ENCODE measurements around the gene RBPJL.

DNA sequence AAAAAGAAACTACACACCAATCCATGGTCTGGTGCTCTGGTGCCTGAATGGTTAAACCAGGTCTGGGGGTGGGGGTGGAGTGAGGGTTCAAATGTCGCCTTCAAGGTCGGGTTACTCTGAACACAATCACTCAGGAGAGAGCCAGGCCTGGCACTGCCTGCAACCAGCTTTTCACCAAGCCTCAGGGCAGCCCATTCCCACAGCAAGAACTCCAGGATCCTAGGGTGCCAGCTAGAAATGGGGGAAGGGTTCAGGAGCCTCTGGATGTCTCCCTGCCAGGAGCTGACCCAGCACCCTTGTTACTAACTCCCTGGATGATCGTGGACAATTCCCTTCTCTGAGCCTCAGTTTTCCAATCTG, 34.9 kb downstream of the RBPJL start:
- TF ChIP-seq ZNF565 (CRISPR knock-in tag; conservative IDR thresholded peaks at IDR 0.05; ENCODE audit: low read depth) = no peak
- TF ChIP-seq, protein P1, sequence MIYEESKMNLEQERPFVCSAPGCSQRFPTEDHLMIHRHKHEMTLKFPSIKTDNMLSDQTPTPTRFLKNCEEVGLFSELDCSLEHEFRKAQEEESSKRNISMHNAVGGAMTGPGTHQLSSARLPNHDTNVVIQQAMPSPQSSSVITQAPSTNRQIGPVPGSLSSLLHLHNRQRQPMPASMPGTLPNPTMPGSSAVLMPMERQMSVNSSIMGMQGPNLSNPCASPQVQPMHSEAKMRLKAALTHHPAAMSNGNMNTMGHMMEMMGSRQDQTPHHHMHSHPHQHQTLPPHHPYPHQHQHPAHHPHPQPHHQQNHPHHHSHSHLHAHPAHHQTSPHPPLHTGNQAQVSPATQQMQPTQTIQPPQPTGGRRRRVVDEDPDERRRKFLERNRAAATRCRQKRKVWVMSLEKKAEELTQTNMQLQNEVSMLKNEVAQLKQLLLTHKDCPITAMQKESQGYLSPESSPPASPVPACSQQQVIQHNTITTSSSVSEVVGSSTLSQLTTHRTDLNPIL (CRISPR knock-in tag; IDR thresholded peaks at IDR 0.05; ENCODE audit: low read depth) = no peak
- TF ChIP-seq TOX (CRISPR knock-in tag; IDR thresholded peaks at IDR 0.05; ENCODE audit: borderline replicate concordance) = no peak
- no peak for TF ChIP-seq TCF4 (CRISPR knock-in tag; IDR thresholded peaks at IDR 0.05; ENCODE audit: borderline replicate concordance)
- TF ChIP-seq, protein P2, sequence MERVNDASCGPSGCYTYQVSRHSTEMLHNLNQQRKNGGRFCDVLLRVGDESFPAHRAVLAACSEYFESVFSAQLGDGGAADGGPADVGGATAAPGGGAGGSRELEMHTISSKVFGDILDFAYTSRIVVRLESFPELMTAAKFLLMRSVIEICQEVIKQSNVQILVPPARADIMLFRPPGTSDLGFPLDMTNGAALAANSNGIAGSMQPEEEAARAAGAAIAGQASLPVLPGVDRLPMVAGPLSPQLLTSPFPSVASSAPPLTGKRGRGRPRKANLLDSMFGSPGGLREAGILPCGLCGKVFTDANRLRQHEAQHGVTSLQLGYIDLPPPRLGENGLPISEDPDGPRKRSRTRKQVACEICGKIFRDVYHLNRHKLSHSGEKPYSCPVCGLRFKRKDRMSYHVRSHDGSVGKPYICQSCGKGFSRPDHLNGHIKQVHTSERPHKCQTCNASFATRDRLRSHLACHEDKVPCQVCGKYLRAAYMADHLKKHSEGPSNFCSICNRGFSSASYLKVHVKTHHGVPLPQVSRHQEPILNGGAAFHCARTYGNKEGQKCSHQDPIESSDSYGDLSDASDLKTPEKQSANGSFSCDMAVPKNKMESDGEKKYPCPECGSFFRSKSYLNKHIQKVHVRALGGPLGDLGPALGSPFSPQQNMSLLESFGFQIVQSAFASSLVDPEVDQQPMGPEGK (CRISPR knock-in tag; IDR thresholded peaks at IDR 0.05; ENCODE audit: borderline replicate concordance) = no peak
- TF ChIP-seq ZFP30 (CRISPR knock-in tag; IDR thresholded peaks at IDR 0.05) = no peak
- no peak for TF ChIP-seq CSDC2 (CRISPR knock-in tag; IDR thresholded peaks at IDR 0.05)
- TF ChIP-seq PPARA (CRISPR knock-in tag; IDR thresholded peaks at IDR 0.05; ENCODE audit: borderline replicate concordance) = no peak
- TF ChIP-seq ZC3H10 (CRISPR knock-in tag; IDR thresholded peaks at IDR 0.05) = no peak

Measured in SK-N-SH treated with all-trans-retinoic acid at 6 μM for 48 hours (cell line).